Measurements from ENCODE around the gene DENND2C. TPM values are rescaled to one million over a fixed set of nuclear protein-coding genes. Genes with fewer than 3 reads are reported as not detected.

Gene DENND2C
- total RNA-seq, 1 donor from 2014 or later: 3.2 TPM

DNA sequence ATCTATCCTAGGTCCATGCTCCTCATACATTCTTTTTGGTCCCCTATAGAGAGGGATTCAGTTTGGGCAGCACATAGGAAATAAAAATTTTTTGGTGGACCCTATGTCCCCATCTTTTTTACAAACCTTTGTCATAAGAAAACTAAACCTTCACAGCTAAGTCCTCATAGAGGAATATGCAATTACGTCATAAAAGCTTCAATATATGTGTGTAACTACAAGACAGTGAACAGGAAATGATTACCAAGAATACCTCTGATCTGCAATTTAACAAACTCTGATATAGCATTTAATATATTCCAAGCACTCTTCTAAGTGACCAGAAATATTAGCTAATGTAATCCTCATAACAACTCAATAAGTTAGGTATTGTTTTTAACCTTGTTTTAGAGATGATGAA lies 6.3 kb upstream of the DENND2C start:
- no peak for DNase-seq (ENCODE audit: low read depth in 2 of 2)

DNA sequence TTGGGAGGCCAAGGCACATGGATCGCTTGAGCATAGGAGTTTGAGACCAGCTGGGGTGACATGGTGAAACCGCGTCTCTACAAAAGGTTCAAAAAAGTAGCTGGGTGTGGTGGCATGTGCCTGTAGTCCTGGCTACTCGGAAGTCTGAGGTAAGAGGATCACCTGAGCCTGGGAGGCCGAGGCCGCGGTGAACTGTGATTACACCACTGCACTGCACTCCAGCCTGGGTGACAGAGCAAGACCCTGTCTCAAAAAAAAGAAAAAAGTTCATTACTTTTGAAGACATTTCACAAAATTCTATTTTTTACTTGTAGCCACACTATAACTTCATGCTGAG lies 2.1 kb upstream of the DENND2C start:
- no peak for DNase-seq (ENCODE audit: low read depth in 2 of 2)

DNA sequence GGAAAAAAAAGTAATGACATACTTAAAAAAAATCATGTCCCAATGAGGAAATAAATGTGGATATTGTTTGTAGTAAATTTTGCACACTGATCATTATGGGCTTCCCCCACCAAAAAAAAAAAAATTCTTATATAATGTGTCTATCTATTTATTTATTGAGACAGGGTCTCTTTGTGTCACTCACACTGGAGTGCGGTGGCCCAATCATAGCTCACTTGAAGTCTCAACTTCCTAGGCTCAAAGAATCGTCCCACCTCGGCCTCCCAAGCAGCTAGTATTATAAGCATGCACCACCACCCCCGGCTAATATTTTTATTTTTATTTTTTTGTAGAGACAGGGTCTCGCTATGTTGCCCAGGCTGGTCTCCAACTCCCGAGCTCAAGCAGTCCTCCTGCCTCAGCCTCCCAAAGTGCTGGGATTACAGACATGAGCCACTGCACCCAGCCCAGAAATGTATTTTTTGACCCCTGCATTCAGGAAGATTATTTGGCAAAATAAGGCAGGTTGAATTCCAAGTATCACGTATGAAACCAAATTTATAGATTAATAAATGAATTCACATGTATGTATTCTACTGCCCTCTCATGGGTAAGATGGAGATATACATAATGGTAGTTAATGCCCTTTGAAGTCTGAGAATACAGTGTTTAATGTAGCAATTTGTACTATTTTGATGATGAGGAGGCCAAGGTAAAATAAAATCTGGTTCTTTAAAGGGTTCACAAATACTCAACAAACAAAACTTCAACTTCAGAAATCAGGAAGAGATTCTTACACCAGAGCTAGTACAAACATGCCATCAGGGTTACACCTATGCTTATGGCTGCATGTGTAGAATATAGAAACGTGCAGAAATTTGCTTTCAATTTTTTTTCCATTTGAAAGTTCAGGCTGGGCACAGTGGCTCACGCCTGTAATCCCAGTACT lies 1.4 kb upstream of the DENND2C start:
- DNase-seq (ENCODE audit: low read depth in 2 of 2): peak; percentile 10 to 39

DNA sequence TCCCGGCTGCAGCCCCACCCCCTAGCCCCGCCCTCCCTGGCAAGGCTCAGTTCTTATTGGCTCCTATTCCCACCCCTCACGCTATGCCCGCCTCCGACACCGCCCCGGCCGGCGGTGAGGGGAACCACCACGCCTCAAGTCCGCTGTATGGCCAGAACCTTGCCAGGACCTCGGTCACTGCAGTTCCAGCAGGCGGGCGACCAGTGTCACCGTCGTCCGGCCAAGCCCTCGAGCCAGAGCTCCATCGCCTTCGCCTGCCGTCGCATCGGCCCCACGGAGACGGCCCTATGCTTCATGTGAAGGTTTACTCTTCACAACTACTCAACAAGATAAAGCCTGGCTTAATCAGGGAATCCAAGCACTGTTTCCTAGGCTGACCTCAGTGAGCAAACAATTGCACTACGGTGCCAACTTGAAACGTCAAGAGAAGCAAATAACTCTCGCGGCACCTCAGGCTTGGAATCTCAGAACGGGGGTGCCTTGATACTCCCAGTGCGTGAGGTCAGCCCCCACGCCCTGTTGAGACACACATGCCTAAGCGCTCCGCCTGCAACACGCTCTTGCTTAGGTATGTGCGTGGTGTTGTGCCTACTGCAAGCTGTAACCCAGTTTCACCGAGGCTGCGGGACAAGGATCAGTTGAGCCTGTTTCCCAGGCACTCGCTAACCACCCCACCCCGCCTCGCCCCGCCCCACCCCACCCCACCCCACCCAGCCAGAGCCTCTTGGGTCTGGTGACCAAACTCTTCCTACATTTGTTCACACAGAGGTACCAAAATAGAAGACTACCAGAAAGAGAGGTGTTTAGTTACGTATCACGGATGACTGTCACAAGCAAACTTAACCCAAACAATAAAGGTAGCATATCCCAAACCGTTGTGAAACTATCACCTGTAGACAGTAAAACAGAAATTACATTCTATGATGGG lies 498 bp upstream of the DENND2C start:
- peak; percentile 88 to 89 for DNase-seq (ENCODE audit: low read depth in 2 of 2)

DNA sequence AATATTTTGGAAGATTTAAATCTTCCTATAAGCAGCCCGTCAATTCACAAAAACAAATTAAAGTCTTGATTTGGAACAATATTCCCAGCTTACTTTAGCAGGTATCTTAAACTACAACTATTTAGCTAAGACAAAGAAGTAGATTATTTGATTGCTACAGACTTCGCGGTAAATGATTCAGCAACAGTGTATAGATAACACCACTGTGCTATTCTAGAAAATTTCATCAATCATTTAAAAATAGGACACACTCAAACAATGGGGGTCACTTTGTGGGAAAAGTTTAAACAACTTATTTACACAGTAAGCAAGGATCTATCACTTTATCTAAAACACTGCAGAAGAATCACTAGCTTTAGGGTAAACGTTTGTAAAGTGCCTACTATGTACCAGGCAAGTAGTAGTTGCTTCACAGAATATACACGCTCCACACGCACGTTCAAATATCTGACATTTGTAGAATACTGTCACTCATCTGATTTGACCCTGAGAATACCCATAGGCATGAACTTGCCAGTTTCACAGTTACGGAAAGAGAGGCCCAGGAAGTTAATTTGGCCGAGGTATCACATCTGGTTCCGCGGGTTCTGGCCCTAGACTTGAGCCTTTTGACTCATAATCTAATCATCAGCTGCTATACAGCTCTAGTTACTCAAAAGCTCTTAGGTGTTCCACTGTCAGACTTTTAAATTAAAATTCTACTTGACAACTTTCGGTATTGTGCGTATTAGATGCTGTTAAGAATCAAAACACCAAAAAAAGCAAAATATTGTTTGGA lies 876 bp downstream of the DENND2C start:
- peak in 1 of 2 donors; percentile 7 for DNase-seq (ENCODE audit: low read depth in 2 of 2)

DNA sequence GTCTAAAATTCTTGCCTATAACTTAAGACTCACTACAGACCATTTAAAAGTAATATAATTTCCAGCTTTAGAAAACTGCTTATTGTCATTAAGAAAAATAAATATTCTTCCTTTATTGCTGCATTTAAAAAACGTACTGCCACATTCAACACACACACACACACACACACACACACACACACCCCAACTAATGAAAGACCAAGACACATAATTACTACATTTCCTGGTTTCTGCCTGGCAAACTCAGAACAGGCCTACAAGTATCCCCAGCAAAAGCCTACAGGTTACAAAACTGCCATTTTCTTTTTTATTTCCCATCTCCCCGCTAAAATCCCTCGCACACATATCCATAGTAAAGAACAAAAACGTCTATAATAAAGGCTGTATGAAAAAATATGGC lies 1.5 kb downstream of the DENND2C start:
- no peak for DNase-seq (ENCODE audit: low read depth in 2 of 2)

DNA sequence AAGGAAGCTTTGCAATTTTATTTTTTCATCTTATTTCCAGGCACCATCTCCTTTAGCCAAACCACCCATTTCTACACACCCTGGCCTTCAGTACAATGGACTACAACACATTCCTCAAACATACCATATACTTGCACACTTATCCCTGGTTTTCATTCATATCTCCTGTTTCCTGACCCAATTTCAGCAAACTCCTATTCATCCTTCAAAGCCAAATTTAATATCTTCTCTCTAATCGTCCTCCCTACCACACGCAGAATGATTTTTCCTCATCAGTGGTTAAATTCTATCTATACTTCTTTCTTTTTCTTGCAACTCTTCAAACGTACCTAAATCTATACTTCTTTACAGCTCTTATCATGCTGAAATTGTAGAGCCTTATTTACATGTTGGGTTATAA lies 2.9 kb downstream of the DENND2C start:
- DNase-seq (ENCODE audit: low read depth in 2 of 2): no peak

DNA sequence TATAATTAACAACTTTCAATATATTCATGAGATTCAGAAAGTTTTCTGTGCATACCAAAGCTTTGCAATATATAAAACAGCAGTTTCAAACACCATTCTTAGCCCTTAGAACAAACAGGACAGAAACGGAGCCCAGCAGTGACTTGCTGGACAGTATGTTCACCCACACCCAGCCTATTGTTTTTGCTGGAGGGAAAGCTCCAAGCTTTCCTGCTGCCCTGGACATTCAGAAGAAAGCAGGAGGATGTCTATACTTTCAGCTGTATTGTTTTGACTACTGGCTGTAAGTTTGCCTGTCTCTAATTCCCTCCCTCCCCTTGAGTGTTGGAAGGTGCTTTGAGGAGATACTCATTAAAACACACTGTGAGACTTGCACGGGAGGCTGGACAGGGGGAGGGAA lies 9.6 kb downstream of the DENND2C start:
- DNase-seq (ENCODE audit: low read depth in 2 of 2): no peak

DNA sequence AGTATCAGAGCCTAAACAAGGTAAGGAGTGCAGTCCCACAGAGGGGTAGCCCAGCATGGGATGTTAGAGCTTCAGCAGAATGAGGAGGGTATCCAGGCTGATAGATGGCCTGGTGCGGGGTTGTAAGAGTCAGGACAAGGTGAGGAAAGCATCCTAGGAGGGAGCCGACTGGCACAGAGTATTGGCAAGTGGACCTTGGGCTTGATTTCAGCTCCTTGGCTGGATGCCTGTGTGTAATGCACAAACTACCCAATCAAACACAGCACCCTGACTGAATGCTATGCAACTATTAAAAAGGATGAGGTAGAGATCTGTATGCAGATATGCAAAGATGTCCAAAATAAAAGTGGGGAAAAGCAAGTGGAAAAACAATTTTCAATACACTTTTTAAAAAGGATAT lies 18.0 kb downstream of the DENND2C start:
- DNase-seq (ENCODE audit: low read depth in 2 of 2): no peak

DNA sequence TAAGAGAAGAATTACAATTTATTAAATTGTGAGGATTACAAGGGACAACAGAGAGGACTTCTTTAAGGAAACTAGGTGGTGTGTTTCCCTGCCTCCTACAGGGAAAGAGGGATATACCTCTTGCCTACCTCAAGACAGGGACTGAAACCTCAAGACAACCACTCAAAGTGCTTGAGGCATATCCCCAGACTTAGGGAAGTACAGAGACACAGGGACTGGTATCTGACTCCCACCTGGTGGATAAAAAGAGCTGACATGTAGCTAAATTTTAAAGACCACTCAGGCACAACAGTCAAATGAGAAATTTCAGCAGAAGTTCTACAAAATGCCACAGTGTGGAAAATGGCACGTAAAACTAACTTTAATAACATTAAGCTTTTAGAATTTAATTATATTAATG lies 21.3 kb downstream of the DENND2C start:
- DNase-seq (ENCODE audit: low read depth in 2 of 2): no peak

DNA sequence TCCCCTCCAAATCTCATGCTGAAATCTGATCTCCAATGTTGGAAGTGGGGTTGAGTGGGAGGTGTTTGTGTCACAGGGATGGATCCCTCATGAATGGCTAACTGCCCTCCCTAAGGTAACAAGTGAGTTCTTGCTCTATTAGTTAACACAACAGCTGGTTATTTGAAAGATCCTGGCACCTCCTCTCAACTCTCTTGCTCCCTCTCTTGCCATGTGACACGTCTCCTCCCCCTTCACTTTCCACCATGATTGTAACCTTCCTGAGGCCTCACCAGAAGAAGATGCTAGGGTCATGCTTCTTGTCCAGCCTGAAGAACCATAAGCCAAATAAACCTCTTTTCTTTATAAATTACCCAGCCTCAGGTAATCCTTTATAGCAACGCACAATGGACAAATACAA lies 28.5 kb downstream of the DENND2C start:
- DNase-seq (ENCODE audit: low read depth in 2 of 2): no peak

DNA sequence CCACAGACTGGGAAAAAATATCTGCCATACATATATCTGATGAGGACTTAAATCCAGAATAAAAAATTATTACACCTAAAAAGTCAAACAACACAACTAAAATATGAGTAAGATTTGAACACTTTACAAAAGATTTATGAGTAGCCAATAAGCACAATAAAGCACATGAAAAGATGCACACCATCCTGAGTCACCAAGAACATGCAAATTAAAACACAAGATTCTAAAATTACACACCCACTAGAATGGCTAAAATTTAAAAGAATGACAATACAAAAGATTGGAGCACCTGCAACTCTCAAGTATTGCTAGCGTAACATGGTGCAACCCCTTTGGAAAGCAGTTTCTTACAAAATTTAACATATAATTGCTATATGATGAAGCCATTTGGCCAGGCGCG lies 30.9 kb downstream of the DENND2C start:
- DNase-seq (ENCODE audit: low read depth in 2 of 2): no peak

DNA sequence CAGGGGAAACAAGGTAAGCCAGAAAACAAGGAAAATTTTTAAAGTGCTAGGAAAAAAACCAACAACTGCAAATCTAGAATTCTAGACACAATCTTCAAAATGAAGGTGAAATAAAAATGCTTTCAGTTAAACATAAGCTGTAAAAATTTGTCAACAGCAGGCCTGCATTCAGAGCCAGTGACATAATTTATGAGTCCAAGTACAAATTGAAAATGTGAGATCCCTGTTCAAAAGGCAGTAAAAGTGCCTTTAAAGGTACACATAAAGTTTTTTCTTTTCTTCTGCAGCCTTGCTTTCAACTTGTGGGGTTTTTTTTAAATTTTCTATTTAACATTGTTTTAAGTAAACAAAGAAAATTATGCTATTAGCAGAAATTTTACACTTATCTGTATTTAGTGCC lies 37.4 kb downstream of the DENND2C start:
- DNase-seq (ENCODE audit: low read depth in 2 of 2): no peak

DNA sequence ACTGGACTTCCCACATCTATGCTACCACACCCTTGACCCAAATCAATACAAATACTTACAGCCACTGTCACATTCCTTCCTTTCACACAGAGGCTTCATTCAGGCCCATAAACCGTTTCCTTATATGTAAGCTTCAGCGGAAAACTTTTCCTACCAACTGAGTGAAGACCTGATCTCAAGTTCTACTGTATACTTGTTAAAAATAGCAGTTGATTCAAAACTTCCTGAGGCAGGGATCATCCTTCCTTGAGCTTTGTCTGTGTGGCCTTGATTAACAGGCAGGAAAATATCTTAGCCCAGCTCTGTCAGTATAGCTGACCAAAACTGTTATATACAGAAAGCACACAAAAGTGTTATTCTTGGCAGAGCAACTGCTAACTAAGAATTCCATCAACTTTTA lies 42.7 kb downstream of the DENND2C start:
- peak in 1 of 2 donors; percentile 40 for DNase-seq (ENCODE audit: low read depth in 2 of 2)

DNA sequence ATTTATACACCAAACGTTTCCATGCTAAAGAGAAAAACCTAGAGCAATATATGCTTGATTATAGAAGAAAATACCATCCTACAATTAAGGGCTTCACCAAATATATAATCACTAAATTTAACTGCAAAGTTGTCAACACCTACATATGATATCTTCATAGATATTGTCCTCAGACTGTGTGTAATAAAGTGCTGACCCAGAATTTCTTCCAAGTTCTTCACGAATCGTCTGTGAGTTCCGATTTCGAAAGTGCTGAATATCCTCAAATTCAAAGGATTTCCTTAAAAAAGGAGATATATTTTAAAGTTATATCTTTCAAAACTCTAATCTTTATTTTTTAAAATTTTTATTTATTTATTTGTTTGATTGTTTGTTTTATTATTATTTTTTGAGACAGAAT lies 46.5 kb downstream of the DENND2C start:
- DNase-seq (ENCODE audit: low read depth in 2 of 2): no peak

DNA sequence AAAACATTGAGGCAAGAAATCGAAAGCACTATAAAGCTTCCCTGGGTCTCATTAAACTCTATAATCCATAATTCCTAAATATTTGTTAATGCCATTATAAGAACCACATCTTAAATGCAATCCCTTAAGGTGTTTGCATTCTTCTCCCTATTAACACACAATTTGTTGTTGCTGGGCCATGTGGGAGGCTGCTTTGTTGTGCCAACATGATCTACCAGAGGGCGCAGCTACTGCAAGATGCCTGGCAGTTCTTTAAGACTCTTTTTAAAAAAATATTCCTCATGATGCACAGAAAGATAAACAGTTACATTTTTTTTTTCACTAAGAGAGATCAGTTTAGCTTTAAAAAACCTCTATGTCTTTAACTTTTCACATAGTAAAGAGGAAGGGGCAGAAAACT lies 49.4 kb downstream of the DENND2C start:
- no peak for DNase-seq (ENCODE audit: low read depth in 2 of 2)

DNA sequence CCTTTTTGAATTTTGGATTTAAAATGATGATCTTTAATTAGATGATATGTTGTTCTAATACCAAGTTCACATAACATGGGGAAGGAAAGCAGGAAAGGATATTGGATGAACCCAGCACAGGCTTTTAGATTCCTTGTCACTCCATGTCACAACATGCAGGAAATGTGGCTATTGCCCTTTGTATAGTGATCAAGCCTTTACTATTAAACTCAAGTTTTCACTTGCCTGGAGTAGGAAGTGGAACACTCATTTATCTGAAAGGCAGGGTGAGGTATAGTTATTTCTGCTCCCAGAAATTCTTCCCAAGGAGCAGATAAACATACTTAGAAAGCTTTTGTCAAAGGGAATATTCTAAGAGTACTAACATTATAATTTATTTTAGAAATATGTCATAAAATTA lies 51.2 kb downstream of the DENND2C start:
- no peak for DNase-seq (ENCODE audit: low read depth in 2 of 2)

DNA sequence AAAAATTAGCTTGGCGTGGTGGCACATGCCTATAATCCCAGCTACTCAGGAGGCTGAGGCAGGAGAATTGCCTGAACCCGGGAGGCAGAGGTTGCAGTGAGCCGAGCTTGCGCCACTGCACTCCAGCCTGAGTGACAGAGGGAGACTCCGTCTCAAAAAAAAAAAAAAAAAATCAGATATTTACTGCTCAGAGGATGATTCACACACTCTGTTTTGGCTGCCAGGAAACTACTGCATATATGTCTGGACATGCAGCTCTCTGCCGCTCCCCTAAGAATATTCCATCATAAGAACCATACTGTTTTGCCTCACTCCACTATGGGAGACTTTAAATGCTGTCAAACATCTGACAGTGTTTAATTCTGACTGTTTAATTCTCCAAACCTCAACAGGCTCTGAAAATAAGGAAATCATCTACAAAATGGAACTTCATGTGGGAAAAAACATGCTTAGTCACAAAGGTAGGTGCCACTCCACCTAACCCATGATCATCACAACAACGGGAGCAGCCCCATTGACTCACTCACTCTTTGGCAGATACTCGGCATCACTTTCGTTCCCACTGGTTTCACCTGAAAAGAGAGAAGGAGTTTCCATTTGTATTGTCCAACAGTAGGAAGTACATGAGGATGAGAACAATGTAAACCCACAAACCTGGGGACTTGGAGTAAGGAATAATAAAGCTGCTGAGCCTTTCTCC lies 59.2 kb downstream of the DENND2C start:
- DNase-seq (ENCODE audit: low read depth in 2 of 2): peak in 1 of 2 donors; percentile 40

DNA sequence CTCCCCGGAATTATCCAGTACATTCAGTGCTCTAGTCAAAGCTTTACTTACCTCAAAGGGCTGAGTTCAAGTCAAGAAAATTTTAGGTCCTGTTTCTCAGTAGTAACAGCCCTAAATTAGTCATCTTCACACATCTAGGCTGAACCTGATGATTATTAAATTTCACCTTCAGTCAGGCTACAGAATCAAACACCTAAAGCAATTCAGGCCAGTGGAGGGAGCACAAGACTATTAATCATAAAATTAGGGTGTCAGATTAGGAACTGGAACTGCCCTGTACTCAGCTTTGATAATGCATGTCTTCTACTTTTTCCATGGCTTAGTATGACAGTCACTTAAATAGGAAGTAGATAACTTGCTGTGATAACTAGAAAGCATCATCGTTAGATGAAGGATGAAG lies 60.0 kb downstream of the DENND2C start:
- DNase-seq (ENCODE audit: low read depth in 2 of 2): no peak

DNA sequence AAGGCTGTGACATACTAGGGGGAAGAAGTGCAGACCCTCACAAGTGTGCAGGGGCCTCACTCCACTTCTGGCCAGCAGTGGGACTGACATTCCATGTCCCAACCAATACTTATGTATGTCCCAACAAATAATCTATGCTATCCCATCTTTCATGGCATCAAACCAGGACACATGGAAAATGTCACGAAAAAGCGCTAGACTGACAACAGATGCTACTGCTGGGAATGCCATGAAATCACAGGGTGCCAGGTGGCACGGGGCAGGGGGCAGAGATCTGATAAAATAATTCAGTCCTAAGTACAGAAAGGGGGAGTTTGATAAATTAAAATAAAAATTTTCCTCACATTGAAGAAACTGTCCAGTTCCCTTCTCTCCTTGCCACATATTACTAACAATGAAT lies 60.8 kb downstream of the DENND2C start:
- DNase-seq (ENCODE audit: low read depth in 2 of 2): no peak

DNA sequence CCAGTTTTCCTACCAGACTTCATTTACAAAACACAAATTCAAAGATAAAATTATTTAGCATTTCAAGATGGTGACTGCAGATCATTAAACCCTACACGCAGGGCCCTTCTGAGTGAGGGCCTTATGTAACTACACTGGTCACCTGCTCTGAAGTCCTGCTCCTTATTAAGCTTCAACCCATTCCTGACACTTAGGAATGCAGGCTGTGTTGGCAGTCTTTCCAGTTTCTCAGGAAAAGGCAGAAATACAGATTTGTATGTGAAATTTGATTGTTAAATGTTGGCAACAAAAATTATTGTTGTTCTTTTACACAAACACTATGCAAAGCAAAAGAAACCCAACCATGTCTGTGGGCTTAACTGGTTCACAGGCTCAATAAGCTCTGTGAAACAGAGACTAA lies 62.6 kb downstream of the DENND2C start:
- DNase-seq (ENCODE audit: low read depth in 2 of 2): no peak

All from lung microvascular endothelial cell (primary cell).